ENCODE data around the gene CYP4F11. TPM values are rescaled to one million over a fixed set of nuclear protein-coding genes. Genes with fewer than 3 reads are reported as not detected.

The CYP4F11 gene
- total and polyA plus RNA-seq, 2 experiments from 2014 or later, result not detected

GRCh38 chr19:15928321-15928720 lies 6.0 kb downstream of the CYP4F11 start:
- Histone ChIP-seq H4K20me1 (replicated peaks; ENCODE audit: insufficient read depth) (no peaks in the 10 kb centered on the region), H3K4me1 (ENCODE audit: insufficient read depth) (no peaks in the 10 kb centered on the region), H3K4me3 (no peak overlapping the region), H2AFZ (no peak overlapping the region), H3K36me3 (ENCODE audit: insufficient read depth) (no peaks in the 10 kb centered on the region; the same call in 1 of the 2 replicates), H3K27ac (ENCODE audit: low read depth) (no peak overlapping the region), H3K79me2 (replicated peaks; ENCODE audit: insufficient read depth) (no peaks in the 10 kb centered on the region), H3K9me2 (ENCODE audit: insufficient read depth) (no peaks in the 10 kb centered on the region), H3K4me2 (no peak overlapping the region), H3K27me3 (ENCODE audit: insufficient read depth) (no peaks in the 10 kb centered on the region), H3F3A (replicated peaks; ENCODE audit: low read depth) (no peaks in the 10 kb centered on the region)
- H3K27me3 Mint-ChIP-seq (ENCODE audit: insufficient read depth, low read depth, poor library complexity), result peaks cover 4% of the 10 kb centered on the region
- no peak overlapping the region for H3K4me3 Mint-ChIP-seq
- H3K4me1 Mint-ChIP-seq, result no peaks in the 10 kb centered on the region
- peaks cover 63% of the 10 kb centered on the region for H3K36me3 Mint-ChIP-seq (ENCODE audit: low read depth)
- no peak overlapping the region for H3K27ac Mint-ChIP-seq
- H3K9me3 Mint-ChIP-seq, result peaks cover 81% of the 10 kb centered on the region
- ATAC-seq (no peak), DNase-seq (ENCODE audit: low spot score) (no peak)
- no peak for TF ChIP-seq ZNF462 (CRISPR knock-in tag; IDR thresholded peaks at IDR 0.05)
- TF ChIP-seq CREB1 (CRISPR knock-in tag; IDR thresholded peaks at IDR 0.05; ENCODE audit: low read depth), result no peak
- TF ChIP-seq JUNB (IDR thresholded peaks at IDR 0.05; ENCODE audit: unreplicated experiment), result no peak
- no peak for TF ChIP-seq REST (IDR thresholded peaks at IDR 0.05; ENCODE audit: unreplicated experiment)
- no peak for TF ChIP-seq NANOG (IDR thresholded peaks at IDR 0.05; ENCODE audit: borderline replicate concordance)
- TF ChIP-seq POLR2AphosphoS5 (IDR thresholded peaks at IDR 0.05; ENCODE audit: low read depth), result no peak
- no peak for TF ChIP-seq EZH2phosphoT487 (IDR thresholded peaks at IDR 0.05; ENCODE audit: unreplicated experiment)
- TF ChIP-seq ZNF331 (CRISPR knock-in tag; IDR thresholded peaks at IDR 0.05; ENCODE audit: low read depth), result no peak
- TF ChIP-seq, protein P1, sequence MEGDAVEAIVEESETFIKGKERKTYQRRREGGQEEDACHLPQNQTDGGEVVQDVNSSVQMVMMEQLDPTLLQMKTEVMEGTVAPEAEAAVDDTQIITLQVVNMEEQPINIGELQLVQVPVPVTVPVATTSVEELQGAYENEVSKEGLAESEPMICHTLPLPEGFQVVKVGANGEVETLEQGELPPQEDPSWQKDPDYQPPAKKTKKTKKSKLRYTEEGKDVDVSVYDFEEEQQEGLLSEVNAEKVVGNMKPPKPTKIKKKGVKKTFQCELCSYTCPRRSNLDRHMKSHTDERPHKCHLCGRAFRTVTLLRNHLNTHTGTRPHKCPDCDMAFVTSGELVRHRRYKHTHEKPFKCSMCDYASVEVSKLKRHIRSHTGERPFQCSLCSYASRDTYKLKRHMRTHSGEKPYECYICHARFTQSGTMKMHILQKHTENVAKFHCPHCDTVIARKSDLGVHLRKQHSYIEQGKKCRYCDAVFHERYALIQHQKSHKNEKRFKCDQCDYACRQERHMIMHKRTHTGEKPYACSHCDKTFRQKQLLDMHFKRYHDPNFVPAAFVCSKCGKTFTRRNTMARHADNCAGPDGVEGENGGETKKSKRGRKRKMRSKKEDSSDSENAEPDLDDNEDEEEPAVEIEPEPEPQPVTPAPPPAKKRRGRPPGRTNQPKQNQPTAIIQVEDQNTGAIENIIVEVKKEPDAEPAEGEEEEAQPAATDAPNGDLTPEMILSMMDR (conservative IDR thresholded peaks at IDR 0.05; ENCODE audit: low read depth in 2 of 2), result no peak
- no peak for TF ChIP-seq STAT1 (IDR thresholded peaks at IDR 0.05; ENCODE audit: unreplicated experiment)
- no peak for TF ChIP-seq EZH2 (IDR thresholded peaks at IDR 0.05; ENCODE audit: low read depth, unreplicated experiment)
- TF ChIP-seq ETS1 (IDR thresholded peaks at IDR 0.05), result no peak
- TF ChIP-seq ZNF114 (CRISPR knock-in tag; IDR thresholded peaks at IDR 0.05), result no peak

Measured in GM23338 (cell line).